IMR-90 (cell line): Measurements from ENCODE around the gene SLC38A3. TPM values are rescaled to one million over a fixed set of nuclear protein-coding genes. Genes with fewer than 3 reads are reported as not detected.

Source experiments
- ATAC-seq: fragments of 200-7000 bp; cut with Tn5 transposase; 2 replicates; pipeline ENCODE4 v1.9.1; 2020; ENCODE audit warnings: low read depth, mild to moderate bottlenecking, moderate library complexity
- BruUV-seq: library from RNA; stranded (reverse); fragments of 400-500 nt; replicated peaks from 2 replicates; lab custom pipeline; 2021; lab: Mats Ljungman, UMichigan
- CTCF ChIA-PET: fragments of 300-600 bp; formaldehyde crosslinking; extraction: SDS; loops from one replicate; lab custom pipeline; 2021; ENCODE audit warnings: antibody characterized with exemption; lab: Yijun Ruan, JAX
- POLR2A ChIA-PET: fragments of 300-600 bp; sonication (Branson Sonifier 250); formaldehyde crosslinking; loops from one replicate; lab custom pipeline; 2022; ENCODE audit warnings: antibody characterized with exemption; ENCODE audit not compliant: unreplicated experiment; lab: Charles Lee
- DNase-seq: peaks from one replicate; pipeline ENCODE4 v3.0.0; 2013
- H2AFZ ChIP-seq: replicated peaks from 2 replicates; pipeline ENCODE3; 2013; ENCODE audit warnings: low read length, mild to moderate bottlenecking; ENCODE audit not compliant: poor library complexity
- H2AK5ac ChIP-seq: 2 replicates; pipeline ENCODE4 v1.6.1; 2013; ENCODE audit warnings: low read depth, low read length, inconsistent platforms
- H2AK9ac ChIP-seq: replicated peaks from 2 replicates; pipeline ENCODE3; 2013; ENCODE audit warnings: mild to moderate bottlenecking, low read depth, low read length, moderate library complexity; ENCODE audit not compliant: poor library complexity
- H2BK120ac ChIP-seq: 2 replicates; pipeline ENCODE4 v1.6.1; 2013; ENCODE audit warnings: low read depth, low read length, inconsistent platforms
- H2BK15ac ChIP-seq: 3 replicates; pipeline ENCODE4 v1.6.1; 2013; ENCODE audit warnings: low read depth, low read length, inconsistent platforms
- H2BK20ac ChIP-seq: 2 replicates; pipeline ENCODE4 v1.6.1; 2013; ENCODE audit warnings: low read depth, mild to moderate bottlenecking, inconsistent platforms, low read length, moderate library complexity
- H2BK5ac ChIP-seq: 2 replicates; pipeline ENCODE4 v1.6.1; 2013; ENCODE audit warnings: mild to moderate bottlenecking, low read depth, low read length, inconsistent platforms; ENCODE audit not compliant: poor library complexity, severe bottlenecking
- H3K14ac ChIP-seq: replicated peaks from 2 replicates; pipeline ENCODE4 v1.6.1; 2013; ENCODE audit warnings: low read depth, low read length, inconsistent platforms
- H3K18ac ChIP-seq: 2 replicates; pipeline ENCODE4 v1.6.1; 2013; ENCODE audit warnings: low read depth, low read length, control low read depth
- H3K23ac ChIP-seq: 2 replicates; pipeline ENCODE4 v1.6.1; 2013; ENCODE audit warnings: low read depth, low read length, inconsistent platforms
- H3K27ac ChIP-seq: 2 replicates; pipeline ENCODE4 v1.5.1; 2013; ENCODE audit warnings: mild to moderate bottlenecking, control low read depth, low read length; ENCODE audit not compliant: insufficient read depth
- H3K27me3 ChIP-seq: 2 replicates; pipeline ENCODE4 v1.6.1; 2013; ENCODE audit warnings: low read length; ENCODE audit not compliant: control insufficient read depth, insufficient read depth
- H3K36me3 ChIP-seq: 2 replicates; pipeline ENCODE4 v1.6.1; 2013; ENCODE audit warnings: low read length, mixed read lengths; ENCODE audit not compliant: control insufficient read depth, insufficient read depth
- H3K4ac ChIP-seq: 2 replicates; pipeline ENCODE4 v1.6.1; 2013; ENCODE audit warnings: low read depth, low read length, inconsistent platforms
- H3K4me1 ChIP-seq: 2 replicates; pipeline ENCODE4 v1.6.1; 2013; ENCODE audit warnings: low read length, mixed read lengths; ENCODE audit not compliant: control insufficient read depth, insufficient read depth
- H3K4me2 ChIP-seq: 2 replicates; pipeline ENCODE4 v1.6.1; 2013; ENCODE audit warnings: low read depth, mild to moderate bottlenecking, control low read depth, low read length, moderate library complexity
- H3K4me3 ChIP-seq: 2 replicates; pipeline ENCODE4 v1.5.1; 2013; ENCODE audit warnings: low read depth, mild to moderate bottlenecking, control low read depth, low read length, moderate library complexity; ENCODE audit not compliant: insufficient read depth
- H3K56ac ChIP-seq: 2 replicates; pipeline ENCODE4 v1.6.1; 2013; ENCODE audit warnings: low read length, inconsistent platforms; ENCODE audit not compliant: insufficient read depth; ENCODE audit errors: extremely low read depth
- H3K79me1 ChIP-seq, 2 experiments: 2 replicates each; pipeline ENCODE4 v1.6.1; 2013; ENCODE audit warnings: low read length in 2 of 2, inconsistent platforms in 1 of 2, low read depth in 1 of 2
- H3K9ac ChIP-seq: 2 replicates; pipeline ENCODE4 v1.6.1; 2013; ENCODE audit warnings: low read depth, low read length, control low read depth
- H3K9me1 ChIP-seq: 2 replicates; pipeline ENCODE4 v1.6.1; 2013; ENCODE audit warnings: low read length, inconsistent platforms; ENCODE audit not compliant: insufficient read depth
- H3K9me3 ChIP-seq: 2 replicates; pipeline ENCODE4 v1.6.1; 2013; ENCODE audit warnings: low read length; ENCODE audit not compliant: control insufficient read depth, insufficient read depth
- H4K20me1 ChIP-seq: 2 replicates; pipeline ENCODE4 v1.6.1; 2013; ENCODE audit warnings: low read length, inconsistent platforms; ENCODE audit not compliant: insufficient read depth
- H4K5ac ChIP-seq: 2 replicates; pipeline ENCODE4 v1.6.1; 2013; ENCODE audit warnings: mild to moderate bottlenecking, low read depth, low read length, control low read depth
- H4K8ac ChIP-seq, 2 experiments: 2 replicates each; pipeline ENCODE4 v1.6.1; 2013; ENCODE audit warnings: low read depth in 2 of 2, low read length in 2 of 2, control low read depth in 1 of 2, inconsistent platforms in 1 of 2
- H4K91ac ChIP-seq: 2 replicates; pipeline ENCODE4 v1.6.1; 2013; ENCODE audit warnings: low read depth, low read length, inconsistent platforms; ENCODE audit not compliant: insufficient read depth
- BHLHE40 ChIP-seq: fragments of 150-350 bp; IDR thresholded peaks from 2 replicates; pipeline ENCODE4 v1.6.1; 2016; ENCODE audit warnings: mild to moderate bottlenecking, low read depth, low read length
- CHD1 ChIP-seq: IDR thresholded peaks from 2 replicates; pipeline ENCODE4 v1.6.1; 2012; ENCODE audit warnings: low read depth, low read length, improper control_type of control experiment
- FOS ChIP-seq: fragments of 150-350 bp; IDR thresholded peaks from 2 replicates; pipeline ENCODE4 v1.6.1; 2016; ENCODE audit warnings: low read depth, low read length
- MAFK ChIP-seq: IDR thresholded peaks from 2 replicates; pipeline ENCODE4 v1.6.1; 2012; ENCODE audit warnings: low read depth, low read length, improper control_type of control experiment
- MAZ ChIP-seq: IDR thresholded peaks from 2 replicates; pipeline ENCODE4 v1.6.1; 2012; ENCODE audit warnings: low read depth, mild to moderate bottlenecking, low read length, improper control_type of control experiment, moderate library complexity, borderline replicate concordance
- MXI1 ChIP-seq: IDR thresholded peaks from 2 replicates; pipeline ENCODE4 v1.6.1; 2012; ENCODE audit warnings: low read depth, mild to moderate bottlenecking, low read length, moderate library complexity, borderline replicate concordance
- NFE2L2 ChIP-seq: fragments of 150-350 bp; IDR thresholded peaks from 2 replicates; pipeline ENCODE4 v1.6.1; 2016; ENCODE audit warnings: low read depth, mild to moderate bottlenecking, low read length
- POLR2A ChIP-seq: IDR thresholded peaks from 2 replicates; pipeline ENCODE4 v1.6.1; 2012; ENCODE audit warnings: mild to moderate bottlenecking, low read depth, low read length
- RAD21 ChIP-seq: IDR thresholded peaks from 2 replicates; pipeline ENCODE4 v1.6.1; 2012; ENCODE audit warnings: low read length, improper control_type of control experiment
- RCOR1 ChIP-seq: IDR thresholded peaks from 2 replicates; pipeline ENCODE4 v1.6.1; 2012; ENCODE audit warnings: mild to moderate bottlenecking, low read length, improper control_type of control experiment; ENCODE audit not compliant: insufficient replicate concordance
- RFX5 ChIP-seq: IDR thresholded peaks from 2 replicates; pipeline ENCODE4 v1.8.0; 2012; ENCODE audit warnings: low read depth, mild to moderate bottlenecking, low read length, moderate library complexity
- SMC3 ChIP-seq: fragments of 150-350 bp; IDR thresholded peaks from 2 replicates; pipeline ENCODE4 v1.6.1; 2016; ENCODE audit warnings: low read depth, mild to moderate bottlenecking, antibody characterized with exemption, low read length, moderate library complexity
- WGBS, 2 experiments: methylation state at CpG; one replicate each; pipeline versions ENCODE4 v1.1.5 to v1.1.7; 2013; ENCODE audit warnings: missing lambda C conversion rate in 2 of 2; ENCODE audit not compliant: insufficient read length in 1 of 2; ENCODE audit errors: extremely low coverage in 2 of 2; 5-methylcytosine and 5-hydroxymethylcytosine counted together
- dilution Hi-C: fragments of 300-500 bp; cut with HindIII; formaldehyde crosslinking; loops from one replicate; pipeline ENCODE4 v1.14.3; 2018; ENCODE audit warnings: low sequenced_read_pairs; ENCODE audit not compliant: unreplicated experiment
- in situ Hi-C: fragments of 300-500 bp; cut with MboI; formaldehyde crosslinking; loops from 3 replicates; pipeline ENCODE4 v1.14.3; 2019; ENCODE audit warnings: low sequenced_read_pairs, inconsistent platforms, mixed read lengths
- intact Hi-C: fragments of 100-400 bp; cut with micrococcal nuclease; formaldehyde crosslinking; loops from 2 replicates; pipeline ENCODE4 v1.10.0; 2022
- polyA plus RNA-seq, 3 experiments: library from polyadenylated mRNA; depleted of rRNA; stranded (reverse); fragments of >200 nt; gene quantifications; 2 replicates each; pipeline ENCODE4 v1.2.3, GENCODE V29; 2012; ENCODE audit warnings: low replicate concordance in 1 of 3
- total RNA-seq: library from RNA; depleted of rRNA; stranded (reverse); fragments of >200 nt; gene quantifications from 2 replicates; pipeline ENCODE4 v1.2.3, GENCODE V29; 2012
- TF ChIP-seq, protein P1 (sequence below): conservative IDR thresholded peaks from 2 replicates; pipeline ENCODE4 v1.5.1; 2012; ENCODE audit warnings: mild to moderate bottlenecking, low read depth, low read length, improper control_type of control experiment
- TF ChIP-seq, protein P2 (sequence below): fragments of 150-350 bp; IDR thresholded peaks from 2 replicates; pipeline ENCODE4 v1.6.1; 2016; ENCODE audit warnings: low read depth, mild to moderate bottlenecking, low read length, moderate library complexity, borderline replicate concordance
- TF ChIP-seq, protein P3 (sequence below): fragments of 150-350 bp; IDR thresholded peaks from 2 replicates; pipeline ENCODE4 v1.6.1; 2017; ENCODE audit warnings: mild to moderate bottlenecking, antibody characterized with exemption, low read length, low read depth

The SLC38A3 gene
- total and polyA plus RNA-seq, 2 of the 4 experiments (the other 2 are of a cell fraction): 0.12 to 0.36 TPM

DNA sequence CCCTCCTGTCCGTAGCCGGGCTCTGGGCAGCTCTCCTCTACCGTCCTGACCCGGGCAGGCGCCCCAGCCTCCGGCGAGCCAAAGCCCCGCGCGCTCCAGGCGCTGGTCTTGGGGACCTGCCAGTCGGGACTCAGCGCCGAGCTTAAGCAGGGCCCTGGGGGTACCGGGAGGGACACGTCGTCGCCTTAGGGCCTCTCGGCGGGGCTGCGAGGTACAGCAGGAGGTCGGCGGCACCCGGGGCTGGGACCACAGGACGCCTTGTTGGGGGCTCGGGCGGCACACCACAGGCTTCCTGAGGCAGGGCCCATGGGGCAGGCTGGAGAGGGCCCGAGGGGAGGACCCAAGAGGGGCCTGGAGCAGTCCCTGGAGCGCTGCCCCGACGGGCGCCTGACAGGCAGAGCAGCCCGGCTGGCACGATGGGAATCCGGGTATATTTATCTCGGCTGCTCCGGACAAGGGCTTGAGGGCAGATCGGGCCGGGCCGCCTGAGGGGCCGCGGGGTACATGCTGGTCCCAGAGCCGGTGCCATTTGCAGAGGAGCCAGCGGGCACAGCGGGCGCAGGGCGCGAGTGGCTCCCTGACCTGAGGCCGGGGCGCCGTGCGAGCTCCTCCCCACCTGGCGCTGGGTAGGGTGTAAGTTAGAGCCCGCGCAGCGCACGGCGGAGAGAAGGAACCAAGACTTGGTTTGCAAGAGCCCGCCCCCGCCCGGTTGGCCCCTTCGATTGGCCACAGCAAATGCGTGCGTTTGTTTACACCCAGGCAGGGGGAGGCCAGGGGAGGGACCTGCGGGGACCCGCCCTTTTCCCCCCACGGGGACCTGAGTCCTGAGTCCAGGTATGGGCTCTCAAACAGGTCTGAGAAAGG lies 574 bp downstream of the SLC38A3 start:
- ChIA-PET POLR2A (no interaction called here), CTCF (no interaction called here)
- H2AK9ac ChIP-seq: no peak overlapping the region
- H3K79me1 ChIP-seq: no peaks in the 10 kb centered on the region
- no peaks in the 10 kb centered on the region for H3K9me3 ChIP-seq
- no peaks in the 10 kb centered on the region for H3K36me3 ChIP-seq
- H3K27me3 ChIP-seq: peaks cover 70% of the 10 kb centered on the region
- WGBS, 2 experiments: 5% methylated on average over 43 of the region's 67 CpGs; no CpG with 5 or more reads in 1 of the 2 experiments
- no peaks in the 10 kb centered on the region; the same call in 1 of the 2 replicates for H4K20me1 ChIP-seq
- intact Hi-C loops (no loop called here), dilution Hi-C loops (no loop called here), in situ Hi-C loops (no loop called here)
- no peak overlapping the region for H3K27ac ChIP-seq
- H2AFZ ChIP-seq: peak overlapping the region; percentile 83
- no peak overlapping the region for H3K56ac ChIP-seq
- H4K8ac ChIP-seq: no peak overlapping the region
- no peak overlapping the region for H4K5ac ChIP-seq
- no TSS peak for BruUV-seq
- H2BK15ac ChIP-seq: no peak overlapping the region
- H3K9ac ChIP-seq: no peak overlapping the region
- H3K14ac ChIP-seq: no peak overlapping the region
- no peak overlapping the region for H2AK5ac ChIP-seq
- no peak overlapping the region for H3K23ac ChIP-seq
- no peak overlapping the region for H3K18ac ChIP-seq
- H2BK120ac ChIP-seq: no peak overlapping the region
- H3K9me1 ChIP-seq: no peaks in the 10 kb centered on the region
- H4K91ac ChIP-seq: no peak overlapping the region
- no peak overlapping the region for H2BK20ac ChIP-seq
- ATAC-seq (peak; percentile 67), DNase-seq (no peak)
- H3K4me3 ChIP-seq: peak overlapping the region; percentile 43
- no peak overlapping the region for H3K4ac ChIP-seq
- H3K4me1 ChIP-seq: peaks cover 2% of the 10 kb centered on the region; the same call in 1 of the 2 replicates
- no peak overlapping the region for H2BK5ac ChIP-seq
- peak overlapping the region; percentile 82 for H3K4me2 ChIP-seq
- TF ChIP-seq RFX5 (no peak), RAD21 (no peak), CHD1 (no peak), MAFK (no peak), NFE2L2 (no peak), POLR2A (no peak), RCOR1 (no peak), BHLHE40 (no peak), MXI1 (no peak), MAZ (no peak), SMC3 (no peak), FOS (no peak)
- TF ChIP-seq, protein P1, sequence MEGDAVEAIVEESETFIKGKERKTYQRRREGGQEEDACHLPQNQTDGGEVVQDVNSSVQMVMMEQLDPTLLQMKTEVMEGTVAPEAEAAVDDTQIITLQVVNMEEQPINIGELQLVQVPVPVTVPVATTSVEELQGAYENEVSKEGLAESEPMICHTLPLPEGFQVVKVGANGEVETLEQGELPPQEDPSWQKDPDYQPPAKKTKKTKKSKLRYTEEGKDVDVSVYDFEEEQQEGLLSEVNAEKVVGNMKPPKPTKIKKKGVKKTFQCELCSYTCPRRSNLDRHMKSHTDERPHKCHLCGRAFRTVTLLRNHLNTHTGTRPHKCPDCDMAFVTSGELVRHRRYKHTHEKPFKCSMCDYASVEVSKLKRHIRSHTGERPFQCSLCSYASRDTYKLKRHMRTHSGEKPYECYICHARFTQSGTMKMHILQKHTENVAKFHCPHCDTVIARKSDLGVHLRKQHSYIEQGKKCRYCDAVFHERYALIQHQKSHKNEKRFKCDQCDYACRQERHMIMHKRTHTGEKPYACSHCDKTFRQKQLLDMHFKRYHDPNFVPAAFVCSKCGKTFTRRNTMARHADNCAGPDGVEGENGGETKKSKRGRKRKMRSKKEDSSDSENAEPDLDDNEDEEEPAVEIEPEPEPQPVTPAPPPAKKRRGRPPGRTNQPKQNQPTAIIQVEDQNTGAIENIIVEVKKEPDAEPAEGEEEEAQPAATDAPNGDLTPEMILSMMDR: no peak
- TF ChIP-seq, protein P2, sequence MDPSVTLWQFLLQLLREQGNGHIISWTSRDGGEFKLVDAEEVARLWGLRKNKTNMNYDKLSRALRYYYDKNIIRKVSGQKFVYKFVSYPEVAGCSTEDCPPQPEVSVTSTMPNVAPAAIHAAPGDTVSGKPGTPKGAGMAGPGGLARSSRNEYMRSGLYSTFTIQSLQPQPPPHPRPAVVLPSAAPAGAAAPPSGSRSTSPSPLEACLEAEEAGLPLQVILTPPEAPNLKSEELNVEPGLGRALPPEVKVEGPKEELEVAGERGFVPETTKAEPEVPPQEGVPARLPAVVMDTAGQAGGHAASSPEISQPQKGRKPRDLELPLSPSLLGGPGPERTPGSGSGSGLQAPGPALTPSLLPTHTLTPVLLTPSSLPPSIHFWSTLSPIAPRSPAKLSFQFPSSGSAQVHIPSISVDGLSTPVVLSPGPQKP: no peak
- TF ChIP-seq, protein P3, sequence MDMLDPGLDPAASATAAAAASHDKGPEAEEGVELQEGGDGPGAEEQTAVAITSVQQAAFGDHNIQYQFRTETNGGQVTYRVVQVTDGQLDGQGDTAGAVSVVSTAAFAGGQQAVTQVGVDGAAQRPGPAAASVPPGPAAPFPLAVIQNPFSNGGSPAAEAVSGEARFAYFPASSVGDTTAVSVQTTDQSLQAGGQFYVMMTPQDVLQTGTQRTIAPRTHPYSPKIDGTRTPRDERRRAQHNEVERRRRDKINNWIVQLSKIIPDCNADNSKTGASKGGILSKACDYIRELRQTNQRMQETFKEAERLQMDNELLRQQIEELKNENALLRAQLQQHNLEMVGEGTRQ: no peak
